Transverse colon (tissue), 4 donors: ENCODE data around the gene VWF. TPM values are rescaled to one million over a fixed set of nuclear protein-coding genes. Genes with fewer than 3 reads are reported as not detected.

Experiments
- DNase-seq: peaks from one replicate; pipeline ENCODE4 v3.0.0-alpha.2; 2019
- H3K27ac ChIP-seq, 4 donors: fragments of 200-600 bp; sonication (generic); 2 replicates each; pipeline ENCODE4 v1.5.1; 2016 to 2018; ENCODE audit warnings: inconsistent platforms in 4 of 4
- H3K27me3 ChIP-seq: fragments of 200-600 bp; sonication (generic); 2 replicates; pipeline ENCODE4 v1.5.1; 2017; ENCODE audit warnings: inconsistent platforms
- H3K36me3 ChIP-seq, 4 donors: fragments of 200-600 bp; sonication (generic); 2 replicates each; pipeline ENCODE4 v1.5.1; 2017 to 2019; ENCODE audit warnings: inconsistent platforms in 4 of 4
- H3K4me1 ChIP-seq, 4 donors: fragments of 200-600 bp; sonication (generic); 2 replicates each; pipeline ENCODE4 v1.5.1; 2017 to 2020; ENCODE audit warnings: inconsistent platforms in 4 of 4
- H3K4me3 ChIP-seq, 4 donors: fragments of 200-600 bp; sonication (generic); 1 replicate in 1 of 4; 2 replicates in 3 of 4; pipeline versions ENCODE4 v1.5.1 to v1.6.1; 2017 to 2019; ENCODE audit warnings: inconsistent platforms in 4 of 4
- H3K9me3 ChIP-seq, 2 donors: fragments of 200-600 bp; sonication (generic); 2 replicates each; pipeline ENCODE4 v1.5.1; 2017 to 2019; ENCODE audit warnings: inconsistent platforms in 2 of 2
- EP300 ChIP-seq: sonication (generic); formaldehyde crosslinking; IDR thresholded peaks from one replicate; pipeline ENCODE4 v1.6.1; 2017; ENCODE audit warnings: antibody characterized with exemption, low read depth
- POLR2A ChIP-seq: fragments of 450-650 bp; IDR thresholded peaks from one replicate; pipeline ENCODE4 v1.6.1; 2016; ENCODE audit warnings: antibody characterized with exemption, mild to moderate bottlenecking, moderate library complexity
- POLR2AphosphoS5 ChIP-seq, 3 donors: sonication (generic); formaldehyde crosslinking; IDR thresholded peaks; one replicate each; pipeline ENCODE4 v1.6.1; 2016; ENCODE audit warnings: antibody characterized with exemption in 3 of 3
- WGBS, 2 donors: methylation state at CpG; one replicate each; pipeline ENCODE4 v1.1.5; 2018; ENCODE audit warnings: low coverage in 1 of 2; 5-methylcytosine and 5-hydroxymethylcytosine counted together
- in situ Hi-C, 4 donors: fragments of 200-750 bp; cut with MboI; loops; one replicate each; pipeline versions ENCODE4 v1.15.0 to v1.15.1; 2017; ENCODE audit warnings: low sequenced_read_pairs in 3 of 4, low pct_ligation_motif_present in 1 of 4, low pct_unique_long_range_greater_than_20kb in 1 of 4
- intact Hi-C: fragments of 100-400 bp; cut with DNase I; formaldehyde crosslinking; loops from one replicate; pipeline ENCODE4 v1.15.1; 2023; ENCODE audit warnings: low total_unique reads
- total RNA-seq, 4 donors: library from RNA; depleted of rRNA; stranded (reverse); fragments of >200 nt; gene quantifications; one replicate each; pipeline ENCODE4 v1.1.0, GENCODE V29; 2016
- TF ChIP-seq, protein P1 (sequence below), 5 experiments: fragments of 200-600 bp in 3 of 5; fragments of 450-650 bp in 2 of 5; sonication (generic) in 3 of 5; IDR thresholded peaks; 1 replicate in 2 of 5; 2 replicates in 3 of 5; pipeline ENCODE4 v1.5.1; 2016 to 2017; ENCODE audit warnings: antibody characterized with exemption in 5 of 5, inconsistent platforms in 3 of 5, mild to moderate bottlenecking in 2 of 5, moderate library complexity in 1 of 5

Gene VWF
- total RNA-seq, 4 donors from 2014 or later: 31.3 to 71.2 (median 51.5) TPM

- Histone ChIP-seq H3K36me3 (no peaks in the 10 kb centered on the region), H3K9me3 (no peaks in the 10 kb centered on the region), H3K27me3 (no peaks in the 10 kb centered on the region), H3K27ac (no peak overlapping the region), H3K4me3 (no peak overlapping the region), H3K4me1 (no peaks in the 10 kb centered on the region)
- 60 to 78% methylated on average over 1 to 6 of the region's 6 CpGs for WGBS, 2 donors
- TF ChIP-seq, protein P1, sequence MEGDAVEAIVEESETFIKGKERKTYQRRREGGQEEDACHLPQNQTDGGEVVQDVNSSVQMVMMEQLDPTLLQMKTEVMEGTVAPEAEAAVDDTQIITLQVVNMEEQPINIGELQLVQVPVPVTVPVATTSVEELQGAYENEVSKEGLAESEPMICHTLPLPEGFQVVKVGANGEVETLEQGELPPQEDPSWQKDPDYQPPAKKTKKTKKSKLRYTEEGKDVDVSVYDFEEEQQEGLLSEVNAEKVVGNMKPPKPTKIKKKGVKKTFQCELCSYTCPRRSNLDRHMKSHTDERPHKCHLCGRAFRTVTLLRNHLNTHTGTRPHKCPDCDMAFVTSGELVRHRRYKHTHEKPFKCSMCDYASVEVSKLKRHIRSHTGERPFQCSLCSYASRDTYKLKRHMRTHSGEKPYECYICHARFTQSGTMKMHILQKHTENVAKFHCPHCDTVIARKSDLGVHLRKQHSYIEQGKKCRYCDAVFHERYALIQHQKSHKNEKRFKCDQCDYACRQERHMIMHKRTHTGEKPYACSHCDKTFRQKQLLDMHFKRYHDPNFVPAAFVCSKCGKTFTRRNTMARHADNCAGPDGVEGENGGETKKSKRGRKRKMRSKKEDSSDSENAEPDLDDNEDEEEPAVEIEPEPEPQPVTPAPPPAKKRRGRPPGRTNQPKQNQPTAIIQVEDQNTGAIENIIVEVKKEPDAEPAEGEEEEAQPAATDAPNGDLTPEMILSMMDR (IDR thresholded peaks at IDR 0.05): no peak
- TF ChIP-seq POLR2A (no peak), EP300 (no peak), POLR2AphosphoS5 (IDR thresholded peaks at IDR 0.05) (no peak)
- DNase-seq: no peak
- intact Hi-C loops (no loop called here), in situ Hi-C loops (no loop called here)
Measured at GRCh38 chr12:5904969-5905368, 219.5 kb downstream of the VWF start.

GRCh38 chr12:5904441-5904840 is 220.0 kb downstream of the VWF start:
- 82% methylated on average over 11 of the region's 11 CpGs; no CpG with 5 or more reads in 1 of the 2 donors for WGBS, 2 donors
- no peak overlapping the region for H3K27ac ChIP-seq
- TF ChIP-seq EP300 (no peak), POLR2AphosphoS5 (IDR thresholded peaks at IDR 0.05) (no peak), POLR2A (no peak)
- TF ChIP-seq, protein P1 (IDR thresholded peaks at IDR 0.05): no peak
- in situ Hi-C loops: no loop called here
- intact Hi-C loops: no loop called here
- no peaks in the 10 kb centered on the region for H3K36me3 ChIP-seq
- H3K4me3 ChIP-seq: no peak overlapping the region
- no peak for DNase-seq
- no peaks in the 10 kb centered on the region for H3K27me3 ChIP-seq
- H3K9me3 ChIP-seq: no peaks in the 10 kb centered on the region
- no peaks in the 10 kb centered on the region for H3K4me1 ChIP-seq

GRCh38 chr12:5902736-5903135 is 221.7 kb downstream of the VWF start:
- no peak overlapping the region for H3K4me3 ChIP-seq
- no peaks in the 10 kb centered on the region for H3K36me3 ChIP-seq
- DNase-seq: no peak
- in situ Hi-C loops (no loop called here), intact Hi-C loops (no loop called here)
- no peaks in the 10 kb centered on the region for H3K4me1 ChIP-seq
- WGBS, 2 donors: 98 to 100% methylated on average over 2 of the region's 2 CpGs
- no peaks in the 10 kb centered on the region for H3K27me3 ChIP-seq
- TF ChIP-seq, protein P1 (IDR thresholded peaks at IDR 0.05): no peak
- TF ChIP-seq POLR2A: no peak
- TF ChIP-seq POLR2AphosphoS5 (IDR thresholded peaks at IDR 0.05): no peak
- TF ChIP-seq EP300: no peak
- no peak overlapping the region for H3K27ac ChIP-seq
- no peaks in the 10 kb centered on the region for H3K9me3 ChIP-seq

DNA sequence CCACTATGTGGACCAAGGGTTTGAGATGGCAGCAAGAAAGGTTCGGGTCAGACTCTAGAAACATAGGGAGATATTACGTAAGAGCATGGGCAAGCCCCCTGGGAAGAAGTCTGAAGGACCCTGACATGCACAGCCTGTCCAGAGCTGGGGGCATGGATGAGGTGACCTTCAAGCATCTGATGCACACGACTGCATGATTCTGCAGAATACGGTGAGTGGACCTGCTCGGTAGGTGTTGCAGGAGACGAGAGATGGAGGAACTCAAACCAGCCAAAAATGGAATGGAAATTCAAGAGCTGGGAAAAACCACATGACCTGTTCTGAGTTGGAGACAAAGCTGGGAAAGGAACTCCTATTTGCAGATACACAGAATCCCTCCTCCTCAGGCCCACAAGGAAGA is 223.1 kb downstream of the VWF start:
- Histone ChIP-seq H3K4me3 (no peak overlapping the region), H3K27me3 (peaks cover 8% of the 10 kb centered on the region), H3K9me3 (no peaks in the 10 kb centered on the region), H3K36me3 (no peaks in the 10 kb centered on the region), H3K27ac (no peak overlapping the region), H3K4me1 (no peaks in the 10 kb centered on the region)
- in situ Hi-C loops: no loop called here
- WGBS, 2 donors: 88 to 92% methylated on average over 4 to 6 of the region's 6 CpGs
- intact Hi-C loops: no loop called here
- no peak for DNase-seq
- TF ChIP-seq POLR2A: no peak
- TF ChIP-seq, protein P1 (IDR thresholded peaks at IDR 0.05): no peak
- TF ChIP-seq EP300: no peak
- no peak for TF ChIP-seq POLR2AphosphoS5 (IDR thresholded peaks at IDR 0.05)
